GM12865 (cell line): ENCODE results near the gene NKAIN1.

Experiments
- DNase-seq: peaks from one replicate; pipeline ENCODE4 v3.0.0; 2010; ENCODE audit warnings: low read depth
- H3K4me3 ChIP-seq: 2 replicates; pipeline ENCODE4 v1.5.1; 2011; ENCODE audit warnings: mild to moderate bottlenecking, low read depth, low read length, control low read depth
- TF ChIP-seq, protein P1 (sequence below): IDR thresholded peaks from 2 replicates; pipeline ENCODE4 v1.5.1; 2011; ENCODE audit warnings: low read length, control low read depth, low read depth, inconsistent platforms; ENCODE audit not compliant: insufficient read depth; ENCODE audit errors: missing control alignments

The NKAIN1 gene

DNA sequence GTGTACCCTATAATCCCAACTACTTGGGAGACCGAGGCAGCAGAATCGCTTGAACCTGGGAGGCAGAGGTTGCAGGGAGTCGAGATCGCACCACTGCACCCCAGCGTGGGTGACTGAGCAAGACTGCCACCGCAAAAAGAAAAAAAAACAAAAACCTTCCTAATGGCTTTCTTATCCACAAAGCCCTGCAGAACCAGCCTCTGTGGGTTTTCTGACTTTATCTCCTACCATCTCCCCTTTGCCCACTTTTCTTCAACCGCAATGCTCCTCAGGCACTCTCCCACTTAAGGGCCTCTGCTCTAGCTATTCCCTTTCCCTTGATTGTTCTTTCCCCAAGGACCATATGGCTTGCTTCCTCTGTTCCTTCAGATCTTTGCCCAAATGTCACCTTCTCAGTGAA lies 106.3 kb downstream of the NKAIN1 start:
- no peak for DNase-seq
- TF ChIP-seq, protein P1, sequence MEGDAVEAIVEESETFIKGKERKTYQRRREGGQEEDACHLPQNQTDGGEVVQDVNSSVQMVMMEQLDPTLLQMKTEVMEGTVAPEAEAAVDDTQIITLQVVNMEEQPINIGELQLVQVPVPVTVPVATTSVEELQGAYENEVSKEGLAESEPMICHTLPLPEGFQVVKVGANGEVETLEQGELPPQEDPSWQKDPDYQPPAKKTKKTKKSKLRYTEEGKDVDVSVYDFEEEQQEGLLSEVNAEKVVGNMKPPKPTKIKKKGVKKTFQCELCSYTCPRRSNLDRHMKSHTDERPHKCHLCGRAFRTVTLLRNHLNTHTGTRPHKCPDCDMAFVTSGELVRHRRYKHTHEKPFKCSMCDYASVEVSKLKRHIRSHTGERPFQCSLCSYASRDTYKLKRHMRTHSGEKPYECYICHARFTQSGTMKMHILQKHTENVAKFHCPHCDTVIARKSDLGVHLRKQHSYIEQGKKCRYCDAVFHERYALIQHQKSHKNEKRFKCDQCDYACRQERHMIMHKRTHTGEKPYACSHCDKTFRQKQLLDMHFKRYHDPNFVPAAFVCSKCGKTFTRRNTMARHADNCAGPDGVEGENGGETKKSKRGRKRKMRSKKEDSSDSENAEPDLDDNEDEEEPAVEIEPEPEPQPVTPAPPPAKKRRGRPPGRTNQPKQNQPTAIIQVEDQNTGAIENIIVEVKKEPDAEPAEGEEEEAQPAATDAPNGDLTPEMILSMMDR, result no peak

More for the DNA sequence above, 106.3 kb downstream of the NKAIN1 start:
- H3K4me3 ChIP-seq, result no peak overlapping the region
